T-helper 22 cell (primary cell): ENCODE results near the gene ZBTB17.
"Not testable (repeated sequence)": the region's sequence is repeated elsewhere in the genome, so short reads cannot be mapped to it uniquely, and the experiment has no call there.

Experiments
- DNase-seq: peaks from one replicate; pipeline ENCODE4 v3.0.0-alpha.2; 2020; ENCODE audit warnings: low read depth

Gene ZBTB17

DNA sequence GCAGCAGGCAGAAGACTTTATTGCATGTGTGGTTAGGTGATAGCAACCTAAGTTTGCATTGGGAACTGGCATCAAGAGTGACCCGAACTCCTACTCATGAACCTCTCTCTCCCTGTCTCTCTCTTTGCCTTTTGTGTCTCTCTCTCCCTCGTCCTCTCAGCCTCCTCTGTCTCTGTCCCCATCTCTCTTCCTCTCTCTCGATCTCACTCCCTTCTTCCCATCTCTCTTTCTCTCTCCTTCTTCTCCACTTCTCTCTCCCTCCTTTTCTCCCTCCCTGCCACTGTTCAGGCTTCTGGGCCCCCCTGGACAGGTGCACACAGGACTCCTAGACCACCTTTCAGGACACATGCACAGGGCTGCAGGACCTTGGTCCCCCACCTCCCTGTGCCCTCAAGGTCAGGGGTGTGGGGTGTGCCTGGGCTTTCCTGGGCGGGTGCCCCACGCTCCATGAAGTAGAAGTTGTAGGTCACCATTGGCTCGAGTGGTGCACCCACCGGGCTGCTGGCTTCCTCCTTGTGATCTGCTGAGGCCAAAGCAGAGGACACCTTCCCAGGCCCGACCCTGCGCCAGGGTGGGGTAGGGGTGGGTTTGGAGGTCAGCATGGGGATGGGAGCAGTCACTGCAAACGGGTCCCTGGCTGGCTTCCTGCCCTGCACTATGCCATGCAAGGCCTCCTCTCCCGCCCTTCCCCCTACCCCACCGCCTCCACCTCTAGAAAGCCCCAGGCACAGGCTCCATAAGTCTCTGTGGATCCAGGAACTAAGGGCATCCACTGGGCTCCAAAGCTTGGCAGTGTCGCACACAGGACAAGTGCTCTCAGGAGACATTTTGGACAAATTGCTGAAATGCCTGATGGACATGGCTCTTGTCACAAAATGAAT is 13.2 kb upstream of the ZBTB17 start:
- no peak for DNase-seq

DNA sequence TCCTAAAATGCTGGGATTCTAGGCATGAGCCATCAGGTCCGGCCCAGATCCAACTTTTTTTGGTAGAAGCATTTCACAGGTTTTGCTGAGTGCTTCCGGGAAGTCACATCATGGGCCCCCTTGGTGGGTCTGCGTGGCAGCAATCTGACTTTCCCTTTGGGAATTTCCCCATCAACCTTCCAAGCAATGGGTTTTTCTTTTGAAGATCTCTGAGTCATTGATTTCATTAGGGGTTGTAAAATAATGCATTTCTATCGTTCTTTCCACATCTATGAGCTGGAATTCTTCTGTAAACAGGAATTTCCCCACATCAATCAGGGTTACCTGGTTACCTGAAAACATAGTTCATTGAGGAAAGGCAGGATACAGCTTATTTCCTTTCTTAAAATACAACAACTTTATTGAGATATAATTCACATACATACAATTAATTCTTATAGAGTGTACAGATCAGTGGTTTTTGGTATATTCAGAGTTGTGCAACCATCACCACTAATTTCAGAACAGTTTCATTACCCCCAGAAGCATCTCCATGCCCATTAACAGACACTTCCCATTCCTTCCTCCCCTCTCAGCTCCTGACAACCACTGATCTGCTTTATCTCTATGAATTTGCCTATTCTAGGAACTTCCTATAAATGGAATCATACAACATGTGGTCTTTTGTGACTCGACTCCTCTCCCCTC is 9.9 kb upstream of the ZBTB17 start:
- no peak for DNase-seq

DNA sequence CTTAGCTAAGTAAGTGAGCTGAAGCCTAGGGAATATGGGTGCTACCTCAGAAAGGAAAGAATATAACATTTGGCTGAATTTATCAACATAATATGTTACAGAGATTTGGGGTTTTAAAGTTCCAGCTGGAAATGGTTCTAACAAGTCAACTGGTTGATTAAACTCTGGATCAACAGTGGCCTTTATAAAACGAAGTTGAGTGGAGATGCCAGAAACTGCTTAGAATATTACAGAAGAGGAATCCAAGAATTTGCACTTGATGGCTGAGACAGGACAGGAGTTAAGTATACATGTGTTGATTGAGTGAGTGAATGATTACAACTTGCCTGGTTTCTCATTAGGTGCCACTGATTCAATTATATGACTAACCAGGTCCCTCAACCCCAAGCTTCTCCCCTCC is 7.4 kb upstream of the ZBTB17 start:
- DNase-seq = no peak

DNA sequence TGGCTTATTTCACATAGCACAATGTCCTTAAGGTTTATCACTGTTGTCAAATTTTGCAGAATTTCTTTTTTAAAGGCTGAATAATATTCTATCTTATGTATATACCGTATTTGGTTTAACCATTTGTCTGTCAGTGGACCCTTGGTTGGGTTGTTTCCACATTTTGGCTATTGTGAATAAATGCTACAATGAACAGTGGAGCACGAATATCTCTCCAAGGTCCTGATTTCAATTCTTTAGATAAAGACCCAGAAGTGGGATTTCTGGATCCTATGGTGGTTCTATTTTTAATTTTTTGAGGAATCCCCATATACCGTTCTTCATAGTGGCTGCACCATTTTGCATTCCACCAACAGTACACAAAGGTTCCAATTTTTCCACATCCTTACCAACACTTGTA is 5.8 kb upstream of the ZBTB17 start:
- no peak for DNase-seq

DNA sequence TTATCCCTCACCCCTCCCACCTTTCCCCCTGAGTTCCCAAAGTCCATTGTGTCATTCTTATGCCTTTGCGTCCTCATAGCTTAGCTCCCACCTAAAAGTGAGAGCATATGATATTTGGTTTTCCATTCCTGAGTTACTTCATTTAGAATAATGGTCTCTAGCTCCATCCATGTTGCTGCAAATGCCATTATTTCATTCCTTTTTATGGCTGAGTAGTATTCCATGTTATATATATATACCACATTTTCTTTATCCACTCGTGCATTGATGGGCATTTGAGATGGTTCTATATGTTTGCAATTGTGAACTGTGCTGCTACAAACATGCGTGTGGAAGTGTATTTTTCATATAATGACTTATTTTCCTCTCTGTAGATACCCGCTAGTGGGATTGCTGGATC is 2.0 kb upstream of the ZBTB17 start:
- DNase-seq = not testable (repeated sequence)

DNA sequence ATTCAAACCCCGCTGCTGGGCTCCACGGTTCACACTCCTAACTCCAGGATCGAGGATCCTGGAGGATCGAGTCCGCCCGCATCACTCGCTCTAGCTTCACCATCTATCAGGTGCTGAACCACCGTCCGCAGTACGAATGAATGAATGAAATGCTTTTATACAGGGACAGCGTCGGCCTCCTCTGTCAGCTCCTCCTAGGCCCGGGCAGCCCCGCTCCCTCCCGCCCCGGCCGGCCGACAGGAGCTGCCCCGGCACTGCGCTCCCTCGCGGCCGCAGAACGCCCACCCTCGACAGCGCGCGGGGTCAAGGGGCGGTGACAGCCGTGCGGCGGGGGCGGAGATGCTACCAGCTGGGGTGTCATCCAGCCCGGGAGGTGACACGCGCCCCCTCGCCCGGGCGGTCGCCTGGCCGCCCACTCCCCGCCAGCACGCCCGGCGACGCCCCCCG is 520 bp downstream of the ZBTB17 start:
- peak; percentile 59 for DNase-seq

DNA sequence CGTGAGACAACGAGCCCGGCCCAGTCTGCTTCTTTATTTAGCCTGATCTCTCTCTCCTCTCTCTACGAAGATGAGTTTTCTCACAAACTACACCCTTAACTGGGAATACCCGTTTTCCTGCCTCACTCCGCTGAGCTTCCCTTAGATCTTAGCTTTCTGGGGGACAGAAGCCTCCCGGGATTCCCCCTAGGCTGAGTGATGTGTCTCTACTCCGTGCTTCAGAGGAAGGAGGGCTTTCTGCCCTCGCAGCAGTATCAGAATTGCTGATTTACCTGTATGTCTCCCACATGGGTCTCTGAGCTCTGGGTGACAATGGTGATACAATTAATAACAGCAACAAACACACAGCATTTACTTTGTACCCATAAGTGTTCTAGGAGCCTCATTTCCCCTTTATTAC is 1.0 kb downstream of the ZBTB17 start:
- DNase-seq = no peak

DNA sequence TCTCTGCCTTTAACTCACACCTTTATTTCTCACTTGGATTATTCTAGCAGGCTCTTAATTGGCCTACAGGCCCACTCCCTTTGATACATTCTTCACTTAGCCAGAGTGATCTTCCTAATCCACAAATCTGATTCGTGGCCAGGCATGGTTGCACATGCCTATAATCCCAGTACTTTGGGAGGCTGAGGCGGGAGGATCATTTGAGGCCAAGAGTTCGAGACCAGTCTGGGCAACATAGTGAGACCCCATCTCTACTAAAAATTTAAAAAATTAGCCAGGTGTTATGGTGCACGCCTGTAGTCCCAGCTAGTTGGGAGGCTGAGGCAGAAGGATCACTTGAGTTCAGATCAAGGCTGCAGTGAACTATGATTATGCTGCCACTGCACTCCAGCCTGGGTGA is 2.1 kb downstream of the ZBTB17 start:
- DNase-seq = no peak

DNA sequence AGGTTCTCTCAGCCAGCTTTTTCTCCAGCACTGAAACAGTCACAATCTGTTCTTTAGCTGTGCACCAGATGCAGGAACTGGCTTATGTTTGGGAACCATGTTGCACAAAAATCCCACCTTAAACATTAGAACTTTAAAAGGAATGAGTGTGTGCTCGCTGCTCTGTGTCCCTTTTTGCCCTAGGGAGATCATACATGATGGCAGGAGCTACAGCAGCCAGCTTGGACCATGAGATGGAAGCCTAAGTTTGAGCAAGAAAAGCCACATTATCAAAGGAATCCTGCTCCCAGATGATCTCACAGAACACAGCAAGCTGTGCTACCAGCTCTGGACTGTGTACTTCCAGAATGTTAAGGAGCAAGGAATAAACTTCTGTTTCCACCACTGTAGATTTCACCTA is 3.5 kb downstream of the ZBTB17 start:
- no peak for DNase-seq

DNA sequence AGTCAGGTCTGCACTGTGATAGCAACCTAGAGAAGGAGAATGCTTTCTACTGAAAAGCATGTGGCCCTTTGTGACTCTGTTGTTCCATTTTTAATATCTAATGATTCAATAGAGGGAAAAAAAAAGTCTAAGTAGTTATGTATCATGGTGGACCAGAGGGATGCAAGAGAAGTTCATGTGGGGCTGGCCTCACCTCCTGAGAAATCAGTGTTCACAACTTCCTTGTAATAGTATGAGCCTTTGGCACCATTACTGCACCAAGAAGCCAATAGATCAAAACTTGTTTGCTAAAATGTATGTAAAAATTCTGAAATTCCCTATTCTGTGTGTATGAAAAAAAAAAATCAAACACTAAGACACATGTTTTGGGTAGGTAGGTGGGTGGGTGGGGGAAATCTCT is 5.0 kb downstream of the ZBTB17 start:
- DNase-seq = no peak

DNA sequence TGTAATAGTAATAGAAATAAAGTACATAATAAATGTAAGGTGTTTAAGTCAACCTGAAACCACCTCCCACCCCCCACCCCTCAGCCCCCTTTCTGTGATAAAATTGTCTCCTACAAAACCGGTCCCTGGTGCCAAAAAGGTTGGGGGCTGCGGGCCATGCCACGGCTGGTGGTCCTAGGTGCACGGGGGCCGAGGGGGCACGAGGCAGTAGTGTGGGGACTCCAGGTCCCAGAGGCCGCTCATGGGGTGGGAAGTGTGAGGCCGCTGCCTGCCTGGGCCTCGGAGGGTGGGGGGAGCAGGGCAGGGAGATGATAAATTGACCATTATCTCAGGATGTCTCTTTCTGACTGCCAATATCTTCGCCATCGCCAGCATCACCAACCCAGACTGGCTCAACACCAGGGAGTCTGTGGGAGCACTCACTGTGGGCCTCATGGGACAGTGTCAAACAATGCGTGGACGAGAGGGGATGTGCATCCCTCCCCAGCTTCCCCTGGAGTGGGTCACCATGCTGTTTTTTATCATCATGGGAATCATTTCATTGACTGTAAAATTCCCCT is 6.5 kb downstream of the ZBTB17 start:
- DNase-seq = no peak

DNA sequence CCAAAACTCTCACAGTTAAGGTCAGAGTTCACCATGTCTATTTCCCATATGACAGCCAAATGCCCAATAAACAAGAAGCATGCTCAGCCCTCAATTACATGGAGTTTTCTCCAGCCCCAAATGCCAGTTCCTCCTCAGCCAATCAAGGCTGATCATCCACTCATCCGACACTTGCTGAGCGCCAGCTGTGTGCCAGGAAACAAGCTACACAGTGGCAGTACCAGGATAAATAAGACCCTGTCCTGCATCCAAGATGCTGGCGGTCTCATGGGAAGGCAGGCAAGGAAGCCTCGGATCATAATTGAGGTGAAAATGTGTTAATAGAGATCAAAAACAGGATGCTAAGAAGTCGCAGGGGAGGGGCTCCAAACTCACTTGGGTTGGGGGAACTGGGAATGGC is 7.7 kb downstream of the ZBTB17 start:
- DNase-seq = no peak

DNA sequence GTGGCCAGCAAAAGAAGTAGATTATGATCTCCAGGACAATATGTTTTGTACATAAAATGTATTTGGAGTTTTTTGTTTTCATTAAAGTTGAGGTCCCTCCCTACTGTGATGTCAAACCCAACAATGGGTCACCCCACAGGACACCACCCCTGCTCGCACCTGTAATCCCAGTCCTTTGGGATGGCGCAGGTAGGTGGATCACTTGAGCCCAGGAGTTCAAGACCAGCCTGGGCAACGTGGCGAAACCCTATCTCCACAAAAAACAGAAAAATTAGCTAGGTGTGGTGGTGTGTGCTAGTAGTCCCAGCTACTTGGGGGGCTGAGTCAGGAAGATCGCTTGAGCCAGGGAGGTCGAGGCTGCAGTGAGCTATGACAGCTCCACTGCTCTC is 9.0 kb downstream of the ZBTB17 start:
- DNase-seq = no peak

DNA sequence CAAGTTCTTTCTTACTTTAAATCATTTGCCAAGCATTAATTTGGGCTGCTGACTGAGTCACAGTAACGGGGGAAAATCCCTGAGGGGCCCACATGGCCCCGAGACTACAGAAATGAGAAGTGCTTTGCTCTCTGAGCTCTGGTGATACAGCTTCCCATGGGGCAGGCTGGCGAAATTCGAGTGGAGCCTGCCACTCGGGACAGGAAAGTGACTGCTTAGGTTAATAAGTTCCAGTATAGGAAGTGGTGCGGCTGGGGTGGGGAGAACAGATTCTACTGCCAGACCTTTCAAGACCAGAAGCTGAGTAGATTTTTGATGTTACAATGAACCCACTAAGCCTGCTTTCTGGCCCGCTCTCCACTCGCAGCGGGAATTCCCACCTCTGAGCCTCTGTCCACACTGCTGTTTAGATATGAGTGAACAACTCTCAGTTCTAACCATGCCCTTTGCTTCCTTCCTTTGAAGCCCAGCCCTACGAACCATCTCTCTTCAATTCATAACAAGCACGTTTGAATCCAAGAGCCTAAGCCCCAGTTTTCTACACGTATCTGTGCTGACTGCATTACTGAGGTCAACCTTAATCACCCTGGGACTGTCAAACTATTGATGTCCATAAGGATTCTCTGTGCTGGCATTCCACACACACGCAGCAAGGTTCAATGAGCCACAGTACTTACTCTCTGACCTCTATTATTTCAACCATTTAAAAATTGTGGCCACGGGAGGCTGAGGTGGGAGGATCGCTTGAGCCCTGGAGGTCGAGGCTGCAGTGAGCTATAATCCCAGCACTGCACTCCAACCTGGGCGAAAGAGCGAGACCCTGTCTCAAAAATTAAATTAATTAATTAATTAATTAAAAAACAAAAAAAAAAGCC is 9.6 kb downstream of the ZBTB17 start:
- DNase-seq = peak; percentile 45

DNA sequence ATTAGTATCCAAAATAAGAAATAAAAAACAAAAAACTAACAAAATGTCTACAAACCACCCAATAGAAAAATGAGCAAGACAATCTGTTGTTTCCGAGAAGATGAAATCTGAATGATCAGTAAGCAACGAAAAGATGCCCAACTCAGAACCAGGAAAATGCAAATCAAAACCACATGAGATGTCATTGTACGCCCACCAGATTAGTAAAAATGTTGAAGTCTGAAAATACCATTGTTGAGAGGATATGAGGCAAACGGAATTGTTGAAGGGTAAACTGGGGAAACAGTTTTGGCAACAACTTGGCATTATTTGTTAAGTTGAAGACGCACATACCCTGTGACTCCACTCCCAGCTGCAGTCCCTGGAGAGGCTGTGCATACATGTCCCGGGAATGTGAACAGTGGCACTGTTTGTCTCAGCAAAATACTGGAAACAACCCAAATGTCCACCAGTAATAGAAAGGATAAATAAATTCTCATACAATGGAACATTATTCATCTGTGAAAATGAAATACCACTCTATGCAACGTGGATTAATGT is 10.6 kb downstream of the ZBTB17 start:
- DNase-seq = no peak

DNA sequence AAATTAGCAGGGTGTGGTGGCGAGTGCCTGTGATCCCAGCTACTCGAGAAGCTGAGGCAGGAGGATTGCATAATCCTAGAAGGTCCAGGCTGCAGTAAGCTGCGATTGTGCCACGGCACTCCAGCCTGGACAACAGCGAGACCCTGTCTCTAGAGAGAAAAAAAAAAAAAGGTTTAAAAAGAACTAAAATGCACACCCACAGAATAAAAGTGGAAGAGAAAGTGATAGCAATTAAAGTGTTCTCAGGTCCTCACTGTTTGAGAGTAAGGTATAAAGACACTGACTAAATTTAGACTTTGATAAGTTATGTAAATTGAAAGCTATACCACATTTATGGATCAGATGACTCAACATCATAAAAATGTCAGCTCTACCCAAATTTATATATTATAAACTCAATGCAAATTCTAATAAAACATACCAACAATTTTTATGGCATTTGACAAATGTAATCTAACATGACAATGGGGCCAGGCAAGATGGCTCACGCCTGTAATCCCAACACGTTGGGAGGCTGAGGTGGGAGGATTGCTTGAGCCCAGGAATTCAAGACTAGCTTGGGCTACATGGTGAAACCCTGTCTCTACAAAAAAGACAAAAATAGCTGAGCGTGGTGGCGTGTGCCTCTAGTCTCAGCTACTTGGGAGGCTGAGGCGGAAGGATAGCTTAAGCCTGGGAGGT is 11.8 kb downstream of the ZBTB17 start:
- no peak for DNase-seq

DNA sequence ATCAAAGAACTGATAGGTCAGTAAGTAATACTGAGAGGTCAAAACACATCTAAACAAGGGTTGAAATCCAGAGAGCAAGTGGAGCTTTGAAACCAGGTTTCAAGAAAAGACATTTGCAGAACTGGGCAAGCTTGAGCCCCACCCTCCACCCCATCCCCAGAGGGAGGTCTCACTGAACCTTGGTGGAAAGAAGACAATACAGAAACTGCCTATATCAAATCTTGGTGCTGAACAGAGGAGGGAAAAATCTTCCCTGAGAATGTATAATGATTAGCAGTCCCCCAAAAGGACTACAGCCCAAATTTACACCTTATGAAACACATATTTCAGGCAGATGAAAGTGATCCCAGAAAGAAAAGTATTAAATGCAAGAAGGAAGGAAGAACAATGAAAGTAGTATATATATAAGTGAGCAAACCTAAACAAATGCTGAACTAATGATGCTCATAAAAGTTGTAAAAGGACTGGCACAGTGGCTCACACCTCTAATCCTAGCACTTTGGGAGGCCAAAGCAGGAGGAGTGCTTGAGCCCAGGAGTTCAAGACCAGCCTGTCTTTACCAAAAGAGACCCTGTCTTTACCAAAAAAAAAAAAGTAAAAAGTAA is 12.4 kb downstream of the ZBTB17 start:
- DNase-seq = no peak

DNA sequence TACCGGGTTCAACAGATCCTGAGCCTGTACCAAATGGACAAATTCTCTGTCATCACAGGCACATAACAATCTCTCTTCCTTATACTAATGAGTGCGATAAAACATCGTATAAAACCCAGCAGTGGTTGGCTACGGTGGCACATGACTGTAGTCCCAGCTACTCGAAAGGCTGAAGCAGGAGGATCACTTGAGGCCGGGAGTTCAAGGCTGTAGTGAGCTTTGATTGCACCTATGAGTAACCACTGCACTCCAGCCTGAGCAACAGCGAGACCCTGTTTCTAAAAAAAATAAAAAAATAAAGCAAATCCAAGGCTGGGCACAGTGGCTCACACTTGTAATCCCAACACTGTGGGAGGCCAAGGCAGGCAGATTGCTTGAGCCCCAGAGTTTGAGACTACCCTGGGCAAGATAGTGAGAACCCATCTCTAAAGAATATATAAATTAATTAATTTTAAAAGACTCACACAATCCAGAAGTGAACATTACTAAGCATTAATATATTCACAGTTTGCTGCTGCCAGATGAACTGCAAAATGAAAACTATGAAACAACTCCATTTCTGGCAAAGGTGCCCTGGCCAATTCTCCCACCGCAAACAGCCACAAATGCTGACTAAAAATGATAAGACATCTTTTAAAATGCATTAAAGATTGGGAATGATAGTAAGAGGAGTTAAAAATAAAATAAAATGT is 13.1 kb downstream of the ZBTB17 start:
- no peak for DNase-seq

DNA sequence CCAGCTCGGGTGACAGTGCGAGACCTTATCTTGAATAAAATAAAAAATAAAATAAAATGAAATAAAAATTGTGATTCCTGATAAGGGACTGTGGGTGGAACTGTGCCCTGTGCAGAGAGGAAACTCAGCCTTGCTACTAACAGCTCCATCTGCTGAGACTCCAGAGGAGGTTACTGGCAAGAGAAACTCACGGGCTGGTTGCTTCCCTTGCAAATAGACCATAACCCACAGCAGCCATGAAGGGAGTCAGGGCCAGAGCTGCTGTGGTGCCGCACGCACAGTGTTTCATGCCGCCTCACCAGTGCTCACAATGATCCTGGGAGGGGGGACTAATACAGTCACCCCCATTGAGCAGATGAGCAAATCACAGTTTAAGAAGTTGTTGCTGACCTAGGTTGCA is 13.7 kb downstream of the ZBTB17 start:
- no peak for DNase-seq

DNA sequence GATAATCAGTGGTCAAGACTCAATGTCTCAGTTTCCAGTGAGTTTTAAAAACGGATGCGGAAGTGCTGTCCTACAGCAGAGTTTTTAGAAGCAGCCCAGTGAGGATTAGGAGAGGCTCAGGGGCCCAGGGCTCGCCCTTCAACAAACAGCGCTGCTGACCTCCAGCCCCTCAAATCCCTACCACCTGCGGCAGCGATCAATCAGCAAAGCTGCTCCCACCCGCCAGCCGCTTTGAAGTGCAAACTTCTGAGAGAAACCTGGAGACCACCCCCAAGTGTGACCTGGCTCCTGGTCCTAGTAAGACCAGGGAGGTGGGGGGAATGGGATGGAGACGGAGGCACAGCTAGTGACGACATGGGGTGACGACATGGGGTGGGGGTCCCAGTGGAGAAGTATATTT is 14.4 kb downstream of the ZBTB17 start:
- DNase-seq = no peak
